MCF 10A (cell line): ENCODE measurements around the gene IL1RAPL2. TPM values are rescaled to one million over a fixed set of nuclear protein-coding genes. Genes with fewer than 3 reads are reported as not detected.

Experiments used
- BruUV-seq: library from RNA; stranded (reverse); fragments of 400-500 nt; replicated peaks from 2 replicates; lab custom pipeline; 2021; lab: Mats Ljungman, UMichigan
- CTCF ChIA-PET: fragments of 300-600 bp; sonication (Branson Sonifier 250); formaldehyde crosslinking; extraction: SDS; loops from one replicate; lab custom pipeline; 2021; ENCODE audit warnings: antibody characterized with exemption, inconsistent platforms; lab: Yijun Ruan, JAX
- POLR2A ChIA-PET: fragments of 300-600, 350-650 bp; sonication (Branson Sonifier 250); formaldehyde crosslinking; extraction: SDS; loops from one replicate; lab custom pipeline; 2020; ENCODE audit warnings: antibody characterized with exemption, inconsistent platforms; lab: Yijun Ruan, JAX
- DNase-seq: peaks from one replicate; pipeline ENCODE4 v3.0.0-alpha.2; 2018; ENCODE audit not compliant: unreplicated experiment
- H3K27ac Mint-ChIP-seq: one replicate; pipeline ENCODE4 v1.8.0; 2022; ENCODE audit warnings: mild to moderate bottlenecking, low read depth, mixed read lengths; ENCODE audit not compliant: unreplicated experiment
- H3K27me3 Mint-ChIP-seq: one replicate; pipeline ENCODE4 v1.8.0; 2022; ENCODE audit warnings: mixed read lengths; ENCODE audit not compliant: insufficient read depth, unreplicated experiment
- H3K36me3 Mint-ChIP-seq: one replicate; pipeline ENCODE4 v1.8.0; 2022; ENCODE audit warnings: mild to moderate bottlenecking, moderate library complexity, mixed read lengths; ENCODE audit not compliant: insufficient read depth, unreplicated experiment
- H3K4me1 Mint-ChIP-seq: one replicate; pipeline ENCODE4 v1.8.0; 2022; ENCODE audit warnings: mixed read lengths; ENCODE audit not compliant: insufficient read depth, unreplicated experiment
- H3K4me3 Mint-ChIP-seq: one replicate; pipeline ENCODE4 v1.8.0; 2022; ENCODE audit warnings: mild to moderate bottlenecking, moderate library complexity, mixed read lengths; ENCODE audit not compliant: unreplicated experiment
- H3K9me3 Mint-ChIP-seq: one replicate; pipeline ENCODE4 v1.8.0; 2022; ENCODE audit warnings: mixed read lengths; ENCODE audit not compliant: unreplicated experiment
- CTCF ChIP-seq: fragments of 200-600 bp; IDR thresholded peaks from one replicate; pipeline ENCODE4 v1.8.0; 2022; ENCODE audit warnings: antibody characterized with exemption, mild to moderate bottlenecking; ENCODE audit not compliant: unreplicated experiment
- intact Hi-C: fragments of 100-400 bp; cut with micrococcal nuclease; formaldehyde crosslinking; loops from 2 replicates; pipeline ENCODE4 v1.14.1; 2022
- total RNA-seq: library from RNA; stranded (reverse); gene quantifications from 2 replicates; pipeline ENCODE4 v1.2.3, GENCODE V29; 2022

The IL1RAPL2 gene
- total RNA-seq, 1 experiment from 2014 or later = 4.4 TPM

GRCh38 chrX:105116486-105116885 lies 550.5 kb downstream of the IL1RAPL2 start:
- POLR2A ChIA-PET = no interaction called here
- Mint-ChIP-seq H3K4me1 (no peaks in the 10 kb centered on the region), H3K9me3 (no peaks in the 10 kb centered on the region), H3K27ac (no peak overlapping the region), H3K27me3 (peaks cover 49% of the 10 kb centered on the region), H3K4me3 (no peak overlapping the region), H3K36me3 (no peaks in the 10 kb centered on the region)
- no TSS peak for BruUV-seq
- DNase-seq = no peak
- CTCF ChIA-PET = no interaction called here
- TF ChIP-seq CTCF = no peak
- intact Hi-C loops = no loop called here

GRCh38 chrX:105117621-105118020 lies 551.6 kb downstream of the IL1RAPL2 start:
- CTCF ChIA-PET = no interaction called here
- no peak for TF ChIP-seq CTCF
- BruUV-seq = no TSS peak
- intact Hi-C loops = no loop called here
- Mint-ChIP-seq H3K4me3 (no peak overlapping the region), H3K9me3 (no peaks in the 10 kb centered on the region), H3K27ac (no peak overlapping the region), H3K36me3 (no peaks in the 10 kb centered on the region), H3K27me3 (peaks cover 49% of the 10 kb centered on the region), H3K4me1 (no peaks in the 10 kb centered on the region)
- peak; percentile 13 for DNase-seq
- POLR2A ChIA-PET = interaction anchor here (0.7 kb wide), 1 partner anchor 29 kb away, joined by 3 read pairs; no protein-coding TSS in a partner anchor

- H3K36me3 Mint-ChIP-seq = no peaks in the 10 kb centered on the region
- no peak for DNase-seq
- no peak overlapping the region for H3K4me3 Mint-ChIP-seq
- intact Hi-C loops = no loop called here
- BruUV-seq = no TSS peak
- H3K4me1 Mint-ChIP-seq = no peaks in the 10 kb centered on the region
- peaks cover 37% of the 10 kb centered on the region for H3K27me3 Mint-ChIP-seq
- TF ChIP-seq CTCF = no peak
- no peaks in the 10 kb centered on the region for H3K9me3 Mint-ChIP-seq
- CTCF ChIA-PET = interaction anchor here (0.6 kb wide), 1 partner anchor 658 kb away, joined by 4 read pairs; no protein-coding TSS in a partner anchor
- POLR2A ChIA-PET = no interaction called here
- no peak overlapping the region for H3K27ac Mint-ChIP-seq
Measured at GRCh38 chrX:105120463-105120862, 554.5 kb downstream of the IL1RAPL2 start.

GRCh38 chrX:105121186-105121585 lies 555.2 kb downstream of the IL1RAPL2 start:
- ChIA-PET POLR2A (no interaction called here), CTCF (no interaction called here)
- no peaks in the 10 kb centered on the region for H3K4me1 Mint-ChIP-seq
- H3K36me3 Mint-ChIP-seq = no peaks in the 10 kb centered on the region
- intact Hi-C loops = no loop called here
- H3K27me3 Mint-ChIP-seq = peaks cover 37% of the 10 kb centered on the region
- H3K27ac Mint-ChIP-seq = no peak overlapping the region
- no peak for TF ChIP-seq CTCF
- DNase-seq = no peak
- H3K4me3 Mint-ChIP-seq = no peak overlapping the region
- no peaks in the 10 kb centered on the region for H3K9me3 Mint-ChIP-seq
- BruUV-seq = no TSS peak
